NCI-H82 treated with DMSO at 0.1 percent for 48 hours (cell line): ENCODE results near the gene PCID2.

Experiments
- DNase-seq: peaks from one replicate; lab custom pipeline; 2025; ENCODE audit not compliant: unreplicated experiment; lab: John Stamatoyannopoulos, UW

The PCID2 gene

GRCh38 chr13:113129921-113130750 is 78.3 kb downstream of the PCID2 start:
- DNase-seq, result no peak

- DNase-seq, result no peak
These were observed 79.0 kb downstream of the PCID2 start for GRCh38 chr13:113129480-113129879.
